Measurements from ENCODE around the gene TEX19. TPM values are rescaled to one million over a fixed set of nuclear protein-coding genes. Genes with fewer than 3 reads are reported as not detected.

The TEX19 gene
- total and polyA plus RNA-seq, 2 of the 8 experiments (the other 6 are each of a cell fraction or from before 2014, with no cell fraction given): 0.54 to 0.80 TPM

- FAIRE-seq (peak; percentile 39), DNase-seq (ENCODE audit: low read depth in 1 of 2, low spot score in 2 of 2) (no peak)
- Histone ChIP-seq H4K5ac (ENCODE audit: insufficient read length, low read depth, low read length) (no peak overlapping the region), H2AFZ (ENCODE audit: low read length) (no peak overlapping the region), H2BK5ac (ENCODE audit: low read depth, low read length) (no peak overlapping the region), H3K23me2 (ENCODE audit: low read depth, low read length) (no peaks in the 10 kb centered on the region), H4K20me1 (replicated peaks in 1 of 2; ENCODE audit: control insufficient read depth in 1 of 2, insufficient read depth in 2 of 2, low read length in 2 of 2) (peaks cover 0 to 3% of the 10 kb centered on the region in 2 experiments), H4K91ac (replicated peaks; ENCODE audit: insufficient read length, low read length) (no peak overlapping the region), H3K4me2 (ENCODE audit: insufficient read depth in 1 of 2, low read depth in 2 of 2, low read length in 2 of 2) (no peak overlapping the region), H3K27me3 (replicated peaks in 1 of 4; ENCODE audit: control insufficient read depth in 3 of 4, extremely low read depth in 1 of 4, insufficient read depth in 3 of 4, low read length in 3 of 4) (peaks cover 0 to under 1% (median under 1%) of the 10 kb centered on the region in 4 experiments; a peak in 3 of 7 replicates), H3K4me1 (replicated peaks in 1 of 4; ENCODE audit: control insufficient read depth in 3 of 4, insufficient read depth in 4 of 4, low read length in 3 of 4) (peaks cover 0 to 9% (median 4%) of the 10 kb centered on the region in 4 experiments; a peak in 5 of 7 replicates), H3K23ac (ENCODE audit: insufficient read length) (peak overlapping the region; percentile 70), H3K9ac (replicated peaks in 1 of 4; ENCODE audit: extremely low read depth in 1 of 4, low read depth in 3 of 4, low read length in 3 of 4) (no peak overlapping the region), H3K4me3 (ENCODE audit: extremely low read depth in 1 of 4, insufficient read depth in 2 of 4, low read depth in 3 of 4, low read length in 4 of 4) (no peak overlapping the region), H2BK12ac (ENCODE audit: low read depth, low read length) (peak overlapping the region; percentile 80; the same call in 1 of the 2 replicates), H3K27ac (ENCODE audit: low read depth, low read length) (no peak overlapping the region), H3K4ac (replicated peaks; ENCODE audit: insufficient read length, low read depth, low read length) (no peak overlapping the region), H2AK5ac (ENCODE audit: low read depth, low read length) (peak overlapping the region; percentile 97; the same call in 1 of the 2 replicates), H2BK20ac (ENCODE audit: low read length) (no peak overlapping the region), H3K14ac (ENCODE audit: insufficient read length) (no peak overlapping the region), H3K56ac (replicated peaks; ENCODE audit: insufficient read length, low read depth, low read length) (no peak overlapping the region), H3K79me2 (ENCODE audit: control insufficient read depth in 1 of 2, insufficient read depth in 2 of 2, low read length in 2 of 2) (no peaks in the 10 kb centered on the region), H3K18ac (ENCODE audit: extremely low read depth, low read length) (no peak overlapping the region), H2BK15ac (ENCODE audit: low read length) (no peak overlapping the region; the same call in 1 of the 2 replicates), H3K36me3 (ENCODE audit: control insufficient read depth in 2 of 4, insufficient read depth in 4 of 4, low read length in 3 of 4) (no peaks in the 10 kb centered on the region), H4K8ac (ENCODE audit: extremely low read depth, insufficient read depth, low read length) (no peak overlapping the region), H2BK120ac (replicated peaks; ENCODE audit: low read depth, low read length) (no peak overlapping the region), H3K9me3 (ENCODE audit: insufficient read depth in 2 of 2, low read depth in 1 of 2, low read length in 1 of 2) (no peaks in the 10 kb centered on the region), H3K79me1 (ENCODE audit: low read depth, low read length) (no peaks in the 10 kb centered on the region)
- ChIA-PET POLR2A (ENCODE audit: partially characterized antibody) (interaction anchor here (0.6 to 1.7 kb wide), 2 partner anchors 14 to 159 kb away, joined by 3 read pairs; no protein-coding TSS in a partner anchor), CTCF (ENCODE audit: partially characterized antibody) (interaction anchor here (1.3 kb wide), 1 partner anchor 10 kb away, joined by 3 read pairs; no protein-coding TSS in a partner anchor)
- WGBS, 2 experiments (ENCODE audit: extremely low coverage in 1 of 2, insufficient coverage in 1 of 2, insufficient read length in 1 of 2, insufficient replicate concordance in 2 of 2, low coverage in 1 of 2, low lambda C conversion rate in 2 of 2, missing lambda C conversion rate in 1 of 2): 87% methylated on average over 22 of the region's 23 CpGs; no CpG with 5 or more reads in 1 of the 2 experiments
- TF ChIP-seq SIX5 (IDR thresholded peaks at IDR 0.05; ENCODE audit: low read depth, low read length): no peak
- TF ChIP-seq CTBP2 (IDR thresholded peaks at IDR 0.05; ENCODE audit: borderline replicate concordance, insufficient read depth, insufficient read length, low read length): no peak
- TF ChIP-seq CBX8 (IDR thresholded peaks at IDR 0.05; ENCODE audit: borderline replicate concordance, low read depth, low read length): no peak
- TF ChIP-seq POLR2AphosphoS5 (IDR thresholded peaks at IDR 0.05; ENCODE audit: low read depth, low read length): no peak
- no peak for TF ChIP-seq KDM5A (IDR thresholded peaks at IDR 0.05; ENCODE audit: low read length)
- no peak for TF ChIP-seq PHF8 (conservative IDR thresholded peaks at IDR 0.05; ENCODE audit: low read depth, low read length)
- no peak for TF ChIP-seq ASH2L (IDR thresholded peaks at IDR 0.05; ENCODE audit: low read length)
- TF ChIP-seq NANOG (IDR thresholded peaks at IDR 0.05; ENCODE audit: insufficient read depth, low read depth, low read length, poor library complexity, severe bottlenecking): no peak
- no peak for TF ChIP-seq EGR1 (IDR thresholded peaks at IDR 0.05; ENCODE audit: borderline replicate concordance, low read depth, low read length)
- TF ChIP-seq ATF3 (IDR thresholded peaks at IDR 0.05; ENCODE audit: insufficient read depth, low read depth, low read length): no peak
Observed at GRCh38 chr17:82380860-82381702, 22.0 kb downstream of the TEX19 start.
